OCI-LY7 (cell line): ENCODE results near the gene MAPK8IP1. TPM values are rescaled to one million over a fixed set of nuclear protein-coding genes. Genes with fewer than 3 reads are reported as not detected.

Experiments
- BruUV-seq: library from RNA; stranded (reverse); fragments of 400-500 nt; replicated peaks from 2 replicates; lab custom pipeline; 2021; lab: Mats Ljungman, UMichigan
- CTCF ChIA-PET: fragments of 300-600 bp; sonication (Branson Sonifier 250); formaldehyde crosslinking; loops from one replicate; lab custom pipeline; 2022; ENCODE audit warnings: antibody characterized with exemption; ENCODE audit not compliant: unreplicated experiment; lab: Charles Lee
- POLR2A ChIA-PET: fragments of 300-600 bp; sonication (Branson Sonifier 250); formaldehyde crosslinking; loops from one replicate; lab custom pipeline; 2022; ENCODE audit warnings: antibody characterized with exemption; lab: Charles Lee
- DNase-seq: peaks from one replicate; pipeline ENCODE4 v3.0.0-alpha.2; 2015; ENCODE audit warnings: low spot score
- H2AFZ ChIP-seq: fragments of 200-600 bp; sonication (generic), shearing (Covaris generic); 2 replicates; pipeline ENCODE4 v1.6.1; 2014; ENCODE audit warnings: mild to moderate bottlenecking, antibody characterized with exemption, low read length, moderate library complexity
- H3K27ac ChIP-seq: fragments of 200-600 bp; sonication (generic); 2 replicates; pipeline ENCODE4 v1.5.1; 2014; ENCODE audit warnings: mixed run types, low read depth, mild to moderate bottlenecking, moderate library complexity, low read length, inconsistent platforms; ENCODE audit not compliant: poor library complexity, severe bottlenecking
- H3K36me3 ChIP-seq: fragments of 200-600 bp; sonication (generic); 2 replicates; pipeline ENCODE4 v1.6.1; 2014; ENCODE audit warnings: mild to moderate bottlenecking, antibody characterized with exemption, low read length, moderate library complexity, mixed read lengths; ENCODE audit not compliant: insufficient read depth
- H3K4me1 ChIP-seq: fragments of 200-600 bp; sonication (generic); 2 replicates; pipeline ENCODE4 v1.5.1; 2014; ENCODE audit warnings: mild to moderate bottlenecking, low read length; ENCODE audit not compliant: insufficient read depth, poor library complexity, severe bottlenecking
- H3K4me2 ChIP-seq: fragments of 200-600 bp; sonication (generic); 2 replicates; pipeline ENCODE4 v1.6.1; 2014; ENCODE audit warnings: mild to moderate bottlenecking, low read length
- H3K4me3 ChIP-seq: fragments of 200-600 bp; sonication (generic); 2 replicates; pipeline ENCODE4 v1.5.1; 2014; ENCODE audit warnings: mild to moderate bottlenecking, low read depth, low read length; ENCODE audit not compliant: poor library complexity, severe bottlenecking
- H3K79me2 ChIP-seq: fragments of 200-600 bp; sonication (generic); 2 replicates; pipeline ENCODE4 v1.6.1; 2016; ENCODE audit warnings: low read depth, mild to moderate bottlenecking, low read length, moderate library complexity, mixed read lengths; ENCODE audit not compliant: insufficient read depth
- H3K9me2 ChIP-seq: fragments of 200-600 bp; sonication (generic); 2 replicates; pipeline ENCODE4 v1.6.1; 2016; ENCODE audit warnings: mild to moderate bottlenecking, low read length, mixed read lengths; ENCODE audit not compliant: insufficient read depth
- H3K9me3 ChIP-seq: fragments of 200-600 bp; sonication (generic); 2 replicates; pipeline ENCODE4 v1.6.1; 2014; ENCODE audit warnings: mild to moderate bottlenecking, mixed run types, low read length, mixed read lengths
- H4K20me1 ChIP-seq: fragments of 200-600 bp; sonication (generic); 2 replicates; pipeline ENCODE4 v1.6.1; 2014; ENCODE audit warnings: mild to moderate bottlenecking, antibody characterized with exemption, low read length, moderate library complexity, mixed read lengths; ENCODE audit not compliant: insufficient read depth
- CTCF ChIP-seq: fragments of 200-600 bp; sonication (generic); conservative IDR thresholded peaks from 2 replicates; pipeline ENCODE4 v1.5.1; 2014; ENCODE audit warnings: mild to moderate bottlenecking, antibody characterized with exemption, low read length, moderate library complexity, mixed read lengths
- EZH2phosphoT487 ChIP-seq: fragments of 200-600 bp; sonication (generic); IDR thresholded peaks from 2 replicates; pipeline ENCODE4 v1.6.1; 2018; ENCODE audit warnings: low read depth, borderline replicate concordance, mild to moderate bottlenecking, mixed run types, antibody characterized with exemption, low read length, moderate library complexity, mixed read lengths
- intact Hi-C: fragments of 100-400 bp; cut with micrococcal nuclease; formaldehyde crosslinking; loops from one replicate; pipeline ENCODE4 v1.10.0; 2022; ENCODE audit not compliant: unreplicated experiment
- total RNA-seq, 2 experiments: library from RNA; depleted of rRNA in 1 of 2; stranded (reverse); fragments of >200 nt in 1 of 2; shearing (Covaris generic) in 1 of 2; gene quantifications; 2 replicates each; pipeline ENCODE4 v1.2.3, GENCODE V29; 2014 to 2022

MAPK8IP1 gene
- total RNA-seq, 2 experiments from 2014 or later = 2.2 TPM

GRCh38 chr11:45939836-45940235 is 54.4 kb downstream of the MAPK8IP1 start:
- Histone ChIP-seq H3K36me3 (peaks cover 18% of the 10 kb centered on the region), H3K9me2 (no peaks in the 10 kb centered on the region), H3K27ac (no peak overlapping the region), H3K4me2 (peak overlapping the region; percentile 63; the same call in 1 of the 2 replicates), H3K79me2 (no peaks in the 10 kb centered on the region), H2AFZ (no peak overlapping the region), H3K9me3 (no peaks in the 10 kb centered on the region), H3K4me1 (peaks cover 43% of the 10 kb centered on the region), H3K4me3 (no peak overlapping the region), H4K20me1 (no peaks in the 10 kb centered on the region)
- DNase-seq = no peak
- ChIA-PET POLR2A (interaction anchor here (0.6 to 1.8 kb wide), 5 partner anchors 10 to 871 kb away, joined by 3 to 7 read pairs (median 4); no protein-coding TSS in a partner anchor), CTCF (interaction anchor here (0.6 kb wide), 1 partner anchor 83 kb away, joined by 4 read pairs; no protein-coding TSS in a partner anchor)
- BruUV-seq = no TSS peak
- intact Hi-C loops = no loop called here
- TF ChIP-seq CTCF = no peak
- no peak for TF ChIP-seq EZH2phosphoT487

DNA sequence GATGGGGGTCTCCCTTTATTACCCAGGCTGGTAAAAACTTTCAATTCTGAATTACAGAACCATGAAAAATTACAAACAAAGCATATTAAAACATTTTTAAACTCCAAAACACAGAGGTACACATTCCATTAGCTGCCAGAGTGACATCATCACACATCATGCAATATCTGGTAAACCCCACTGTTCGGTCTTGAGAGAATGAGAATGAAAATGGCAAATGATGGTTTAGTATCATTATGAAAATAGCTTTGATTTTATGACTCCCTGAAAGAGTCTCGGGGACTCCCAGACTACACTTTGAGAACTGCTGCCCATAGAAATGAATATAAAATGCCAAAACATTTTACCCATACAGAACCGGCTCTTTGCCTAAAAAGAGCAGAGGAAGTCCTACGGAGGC is 55.8 kb downstream of the MAPK8IP1 start:
- BruUV-seq = no TSS peak
- H3K36me3 ChIP-seq = peaks cover 20% of the 10 kb centered on the region

More for the DNA sequence above, 55.8 kb downstream of the MAPK8IP1 start:
- H3K27ac ChIP-seq = no peak overlapping the region
- TF ChIP-seq CTCF = no peak
- TF ChIP-seq EZH2phosphoT487 = no peak
- H3K9me3 ChIP-seq = no peaks in the 10 kb centered on the region
- H3K9me2 ChIP-seq = no peaks in the 10 kb centered on the region
- ChIA-PET POLR2A (interaction anchor here (0.7 kb wide), 1 partner anchor 24 kb away, joined by 3 read pairs; the partner anchor contains the start of gene PEX16), CTCF (no interaction called here)
- no peak overlapping the region for H3K4me3 ChIP-seq
- no peaks in the 10 kb centered on the region for H3K79me2 ChIP-seq
- no peak for DNase-seq
- H2AFZ ChIP-seq = no peak overlapping the region
- no peaks in the 10 kb centered on the region for H4K20me1 ChIP-seq
- intact Hi-C loops = no loop called here
- no peak overlapping the region for H3K4me2 ChIP-seq
- H3K4me1 ChIP-seq = peaks cover 28% of the 10 kb centered on the region
